BLaER1 treated with 17β-estradiol and CSF1 and Interleukin-3, amounts not matched to agents 10 nM and 100 nM (cell line): ENCODE data around the gene RPUSD3.

Experiments
- H3K27ac ChIP-seq, 11 experiments: shearing (Covaris generic); formaldehyde crosslinking; 2 replicates each; pipeline ENCODE4 v1.8.1; 2022
- H3K27me3 ChIP-seq, 11 experiments: shearing (Covaris generic); formaldehyde crosslinking; 2 replicates each; pipeline ENCODE4 v1.8.1; 2022
- H3K36me3 ChIP-seq, 11 experiments: shearing (Covaris generic); formaldehyde crosslinking; 2 replicates each; pipeline ENCODE4 v1.8.1; 2022
- H3K4me1 ChIP-seq, 10 experiments: shearing (Covaris generic); formaldehyde crosslinking; 2 replicates each; pipeline ENCODE4 v1.8.1; 2022
- H3K4me2 ChIP-seq, 11 experiments: shearing (Covaris generic); formaldehyde crosslinking; 2 replicates each; pipeline ENCODE4 v1.8.1; 2022
- H3K4me3 ChIP-seq, 10 experiments: shearing (Covaris generic); formaldehyde crosslinking; 2 replicates each; pipeline ENCODE4 v1.8.1; 2022
- H3K9ac ChIP-seq, 11 experiments: shearing (Covaris generic); formaldehyde crosslinking; 2 replicates each; pipeline ENCODE4 v1.8.1; 2022
- H3K9me3 ChIP-seq, 11 experiments: shearing (Covaris generic); formaldehyde crosslinking; replicated peaks in 1 of 11; 2 replicates each; pipeline ENCODE4 v1.8.1; 2022
- H4K20me1 ChIP-seq, 11 experiments: shearing (Covaris generic); formaldehyde crosslinking; 2 replicates each; pipeline ENCODE4 v1.8.1; 2022
- Cebpa-rat ChIP-seq, 11 experiments: shearing (Covaris generic); IDR thresholded peaks; 2 replicates each; pipeline ENCODE4 v1.8.1; 2022

The RPUSD3 gene

GRCh38 chr3:9806688-9807589 lies 36.9 kb downstream of the RPUSD3 start:
- Histone ChIP-seq H3K36me3 (peaks cover 55 to 74% (median 59%) of the 10 kb centered on the region in 11 experiments), H3K4me3 (no peak overlapping the region), H3K4me1 (peaks cover 31 to 79% (median 44%) of the 10 kb centered on the region in 10 experiments), H4K20me1 (peaks cover 3 to 73% (median 51%) of the 10 kb centered on the region in 11 experiments; a peak in 19 of 22 replicates), H3K27ac (0 out of 22 replicates have a peak overlapping the region, but pooled peaks of 1 of the 11 experiments have one; percentile 15), H3K27me3 (no peaks in the 10 kb centered on the region), H3K9me3 (no peaks in the 10 kb centered on the region), H3K9ac (peak overlapping the region in 4 of 11 experiments; percentile 2 to 87 (median 44); a peak in 4 of 22 replicates), H3K4me2 (peak overlapping the region in 5 of 11 experiments; percentile 89 to 95 (median 92); a peak in 9 of 22 replicates)
- no peak for TF ChIP-seq Cebpa-rat (IDR thresholded peaks at IDR 0.05)

DNA sequence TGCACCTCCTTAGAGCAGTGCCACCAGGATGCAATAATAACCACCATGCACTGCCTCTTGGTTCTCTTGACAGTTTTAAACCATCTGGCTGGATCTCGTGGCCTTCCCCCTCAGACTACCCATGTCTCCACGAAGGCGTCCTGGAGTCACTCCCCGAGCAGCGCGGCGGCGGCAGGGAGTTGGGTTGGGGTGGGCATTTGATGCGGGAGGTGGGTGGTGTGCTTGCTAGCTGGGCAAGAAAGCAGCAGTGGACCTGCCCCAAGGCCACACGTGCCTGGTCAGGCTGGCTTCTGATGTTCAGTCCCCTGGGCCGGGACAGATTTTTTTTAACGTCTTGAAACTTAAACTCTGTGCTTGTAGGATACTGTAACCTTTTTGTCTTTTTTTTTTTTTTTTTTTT lies 37.7 kb downstream of the RPUSD3 start:
- Histone ChIP-seq H3K27me3 (no peaks in the 10 kb centered on the region), H3K4me3 (no peak overlapping the region), H3K27ac (no peak overlapping the region), H3K9ac (peak overlapping the region in 2 of 11 experiments; percentile 21 to 41; a peak in 1 of 22 replicates), H3K9me3 (no peaks in the 10 kb centered on the region), H4K20me1 (peaks cover 7 to 81% (median 59%) of the 10 kb centered on the region in 11 experiments; a peak in 20 of 22 replicates), H3K36me3 (peaks cover 63 to 75% (median 67%) of the 10 kb centered on the region in 11 experiments), H3K4me1 (peaks cover 31 to 79% (median 43%) of the 10 kb centered on the region in 10 experiments), H3K4me2 (peak overlapping the region in 3 of 11 experiments; percentile 90 to 93 (median 92); a peak in 3 of 22 replicates)
- no peak for TF ChIP-seq Cebpa-rat (IDR thresholded peaks at IDR 0.05)

DNA sequence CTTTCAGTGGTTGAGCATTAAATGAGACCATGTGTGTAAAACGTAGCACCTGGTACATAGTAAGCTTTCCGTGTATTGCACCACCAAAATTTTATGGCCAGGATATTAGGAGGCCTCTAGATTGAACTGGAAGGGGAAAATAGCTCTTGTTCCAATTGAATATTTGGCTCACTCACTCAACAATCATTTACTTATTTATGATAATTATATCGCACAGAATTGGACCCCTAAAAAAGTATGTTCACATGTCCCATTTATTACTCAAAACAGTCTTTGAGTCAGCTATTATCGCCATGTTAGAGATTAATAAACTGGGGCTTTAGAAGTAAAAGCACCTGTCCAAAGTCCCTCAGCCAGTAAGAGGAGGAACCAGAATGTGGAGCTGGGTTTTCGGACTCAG lies 38.8 kb downstream of the RPUSD3 start:
- H3K4me3 ChIP-seq, result no peak overlapping the region
- H3K27me3 ChIP-seq, result no peaks in the 10 kb centered on the region
- H3K36me3 ChIP-seq, result peaks cover 75 to 85% (median 79%) of the 10 kb centered on the region in 11 experiments

GRCh38 chr3:9803494-9803893 lies 40.3 kb downstream of the RPUSD3 start:
- H3K27me3 ChIP-seq, result no peaks in the 10 kb centered on the region
- H3K9me3 ChIP-seq, result no peaks in the 10 kb centered on the region
- H3K9ac ChIP-seq, result peak overlapping the region in 3 of 11 experiments; percentile 26 to 55 (median 53); a peak in 2 of 22 replicates
- H3K27ac ChIP-seq, result no peak overlapping the region
- H4K20me1 ChIP-seq, result peaks cover 15 to 98% (median 85%) of the 10 kb centered on the region in 11 experiments; a peak in 21 of 22 replicates
- peaks cover 90 to 99% (median 94%) of the 10 kb centered on the region in 11 experiments for H3K36me3 ChIP-seq
- 0 out of 22 replicates have a peak overlapping the region, but pooled peaks of 1 of the 11 experiments have one; percentile 24 for H3K4me2 ChIP-seq
- no peak for TF ChIP-seq Cebpa-rat (IDR thresholded peaks at IDR 0.05)
- no peak overlapping the region for H3K4me3 ChIP-seq
- peaks cover 11 to 58% (median 22%) of the 10 kb centered on the region in 10 experiments for H3K4me1 ChIP-seq

More for the DNA sequence above, 38.8 kb downstream of the RPUSD3 start:
- H3K4me2 ChIP-seq, result 0 out of 22 replicates have a peak overlapping the region, but pooled peaks of 1 of the 11 experiments have one; percentile 1
- no peak for TF ChIP-seq Cebpa-rat (IDR thresholded peaks at IDR 0.05)
- no peak overlapping the region for H3K27ac ChIP-seq
- no peaks in the 10 kb centered on the region for H3K9me3 ChIP-seq
- H3K9ac ChIP-seq, result peak overlapping the region in 2 of 11 experiments; percentile 34 to 42; a peak in 2 of 22 replicates
- H4K20me1 ChIP-seq, result peaks cover 12 to 92% (median 70%) of the 10 kb centered on the region in 11 experiments; a peak in 21 of 22 replicates
- H3K4me1 ChIP-seq, result peaks cover 23 to 68% (median 33%) of the 10 kb centered on the region in 10 experiments

DNA sequence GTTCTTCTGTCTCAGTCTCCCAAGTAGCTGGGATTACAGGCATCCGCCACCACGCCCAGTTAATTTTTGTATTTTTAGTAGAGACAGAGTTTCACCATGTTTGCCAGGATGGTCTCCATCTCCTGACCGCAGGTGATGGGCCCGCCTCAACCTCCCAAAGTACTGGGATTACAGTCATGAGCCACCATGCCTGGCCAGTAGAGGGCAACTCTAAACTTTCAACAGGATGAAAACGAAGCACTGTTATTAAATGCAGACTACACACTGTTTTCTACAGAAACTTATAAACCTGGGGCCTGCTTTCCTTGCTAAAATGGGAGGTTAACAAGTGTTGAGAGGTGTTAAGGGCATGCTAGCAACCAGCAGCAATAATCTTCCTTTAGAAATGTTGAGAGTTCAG lies 43.3 kb downstream of the RPUSD3 start:
- peaks cover 94 to 100% (median 97%) of the 10 kb centered on the region in 11 experiments for H3K36me3 ChIP-seq

GRCh38 chr3:9797196-9797945 lies 46.4 kb downstream of the RPUSD3 start:
- Histone ChIP-seq H3K27me3 (no peaks in the 10 kb centered on the region), H3K36me3 (peaks cover 74 to 86% (median 79%) of the 10 kb centered on the region in 11 experiments), H3K4me3 (no peak overlapping the region), H3K9me3 (no peaks in the 10 kb centered on the region), H4K20me1 (peaks cover 61 to 88% (median 80%) of the 10 kb centered on the region in 11 experiments), H3K9ac (peak overlapping the region in 5 of 11 experiments; percentile 1 to 29 (median 7); a peak in 1 of 22 replicates), H3K27ac (no peak overlapping the region), H3K4me1 (peaks cover 22 to 41% (median 25%) of the 10 kb centered on the region in 10 experiments), H3K4me2 (no peak overlapping the region)
- TF ChIP-seq Cebpa-rat (IDR thresholded peaks at IDR 0.05), result no peak

More for the DNA sequence above, 43.3 kb downstream of the RPUSD3 start:
- Histone ChIP-seq H3K4me3 (no peak overlapping the region), H3K4me1 (peaks cover 3 to 50% (median 5%) of the 10 kb centered on the region in 10 experiments; a peak in 18 of 20 replicates), H3K4me2 (no peak overlapping the region), H3K9me3 (no peaks in the 10 kb centered on the region), H4K20me1 (peaks cover 42 to 98% (median 90%) of the 10 kb centered on the region in 11 experiments), H3K27me3 (no peaks in the 10 kb centered on the region), H3K27ac (no peak overlapping the region), H3K9ac (no peak overlapping the region)
- TF ChIP-seq Cebpa-rat (IDR thresholded peaks at IDR 0.05), result no peak

- H3K36me3 ChIP-seq, result peaks cover 56 to 69% (median 61%) of the 10 kb centered on the region in 11 experiments
- H3K27me3 ChIP-seq, result no peaks in the 10 kb centered on the region
- H3K9ac ChIP-seq, result peak overlapping the region; percentile 30 to 98 (median 39); a peak in 11 of 22 replicates
- peak overlapping the region; percentile 89 to 98 (median 93) for H3K4me2 ChIP-seq
- no peak for TF ChIP-seq Cebpa-rat (IDR thresholded peaks at IDR 0.05)
- peaks cover 34 to 59% (median 39%) of the 10 kb centered on the region in 10 experiments for H3K4me1 ChIP-seq
- H3K4me3 ChIP-seq, result peak overlapping the region in 3 of 10 experiments; percentile 78 to 94 (median 94); a peak in 6 of 20 replicates
- H3K27ac ChIP-seq, result peak overlapping the region in 6 of 11 experiments; percentile 21 to 39 (median 32); a peak in 9 of 22 replicates
- H3K9me3 ChIP-seq, result no peaks in the 10 kb centered on the region
- peaks cover 55 to 69% (median 67%) of the 10 kb centered on the region in 11 experiments for H4K20me1 ChIP-seq
These were observed 48.6 kb downstream of the RPUSD3 start for GRCh38 chr3:9795207-9795606.

DNA sequence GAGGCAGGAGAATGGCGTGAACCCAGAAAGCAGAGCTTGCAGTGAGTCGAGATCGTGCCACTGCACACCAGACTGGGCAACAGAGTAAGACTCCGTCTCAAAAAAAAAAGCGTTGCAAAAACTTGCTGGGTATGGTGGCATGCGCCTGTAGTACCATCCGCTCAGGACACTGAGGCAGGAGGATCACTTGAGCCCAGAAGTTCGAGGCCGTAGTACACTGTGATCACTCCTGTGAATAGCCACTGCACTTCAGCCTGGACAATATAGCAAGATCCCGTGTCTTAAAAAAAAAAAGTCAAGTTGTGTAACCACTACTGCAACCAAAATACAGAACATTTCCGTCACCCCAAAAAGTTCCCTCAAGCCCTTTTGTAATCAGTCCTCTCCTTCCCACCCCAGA lies 49.4 kb downstream of the RPUSD3 start:
- Histone ChIP-seq H4K20me1 (peaks cover 50 to 61% (median 59%) of the 10 kb centered on the region in 11 experiments), H3K9ac (peak overlapping the region; percentile 91 to 100 (median 97); a peak in 16 of 22 replicates), H3K4me1 (peaks cover 34 to 59% (median 40%) of the 10 kb centered on the region in 10 experiments), H3K4me2 (peak overlapping the region; percentile 89 to 98 (median 93)), H3K9me3 (no peaks in the 10 kb centered on the region), H3K27me3 (no peaks in the 10 kb centered on the region), H3K36me3 (peaks cover 51 to 69% (median 60%) of the 10 kb centered on the region in 11 experiments), H3K4me3 (peak overlapping the region; percentile 76 to 96 (median 86); a peak in 18 of 20 replicates), H3K27ac (peak overlapping the region in 8 of 11 experiments; percentile 93 to 99 (median 97); a peak in 9 of 22 replicates)
- no peak for TF ChIP-seq Cebpa-rat (IDR thresholded peaks at IDR 0.05)
